GM18951 (cell line): ENCODE results near the gene ZNF3.

Source experiments
- POLR2A ChIP-seq: IDR thresholded peaks from 4 replicates; pipeline ENCODE4 v1.6.1; 2011; ENCODE audit warnings: mild to moderate bottlenecking; ENCODE audit not compliant: insufficient read length, insufficient read depth; ENCODE audit errors: extremely low read depth
- in situ Hi-C: fragments of 300-500 bp; cut with MboI; formaldehyde crosslinking; loops from one replicate; pipeline ENCODE4 v1.12.0; 2022; ENCODE audit warnings: low sequenced_read_pairs, mixed read lengths, inconsistent platforms; ENCODE audit not compliant: unreplicated experiment

Gene ZNF3

GRCh38 chr7:100069991-100070390 is 11.5 kb downstream of the ZNF3 start:
- no peak for TF ChIP-seq POLR2A
- in situ Hi-C loops = no loop called here

GRCh38 chr7:100066953-100067352 is 14.6 kb downstream of the ZNF3 start:
- no peak for TF ChIP-seq POLR2A
- in situ Hi-C loops = no loop called here

- in situ Hi-C loops = no loop called here
- TF ChIP-seq POLR2A = no peak
Measured at GRCh38 chr7:100065452-100066186, 15.9 kb downstream of the ZNF3 start.

- no peak for TF ChIP-seq POLR2A
- in situ Hi-C loops = no loop called here
Measured at GRCh38 chr7:100064162-100064561, 17.4 kb downstream of the ZNF3 start.

- in situ Hi-C loops = no loop called here
- no peak for TF ChIP-seq POLR2A
Measured at GRCh38 chr7:100063376-100063775, 18.1 kb downstream of the ZNF3 start.

- no peak for TF ChIP-seq POLR2A
- in situ Hi-C loops = no loop called here
Measured at GRCh38 chr7:100061518-100062193, 19.9 kb downstream of the ZNF3 start.

- no peak for TF ChIP-seq POLR2A
- in situ Hi-C loops = no loop called here
Measured at GRCh38 chr7:100059251-100059739, 22.2 kb downstream of the ZNF3 start.

- no peak for TF ChIP-seq POLR2A
- in situ Hi-C loops = no loop called here
Measured at GRCh38 chr7:100057006-100057405, 24.5 kb downstream of the ZNF3 start.

GRCh38 chr7:100053215-100053614 is 28.3 kb downstream of the ZNF3 start:
- TF ChIP-seq POLR2A = no peak
- in situ Hi-C loops = no loop called here

- in situ Hi-C loops = no loop called here
Measured at GRCh38 chr7:100051611-100052010, 29.9 kb downstream of the ZNF3 start.

GRCh38 chr7:100049441-100050291 is 31.9 kb downstream of the ZNF3 start, which contains the start of gene ZSCAN21:
Gene ZSCAN21, plus strand, starts transcription at chr7:100049774. Its CDS starts 7,233 bp downstream, at chr7:100057007.
- in situ Hi-C loops = no loop called here
- peak; percentile 87 for TF ChIP-seq POLR2A

More at GRCh38 chr7:100051611-100052010, 29.9 kb downstream of the ZNF3 start:
- TF ChIP-seq POLR2A = no peak

GRCh38 chr7:100048680-100049079 is 32.8 kb downstream of the ZNF3 start:
- TF ChIP-seq POLR2A = no peak
- in situ Hi-C loops = no loop called here

GRCh38 chr7:100044718-100045117 is 36.8 kb downstream of the ZNF3 start:
- in situ Hi-C loops = no loop called here
- TF ChIP-seq POLR2A = no peak
